T-helper 17 cell (primary cell): ENCODE data around the gene LRP2. TPM values are rescaled to one million over a fixed set of nuclear protein-coding genes. Genes with fewer than 3 reads are reported as not detected.
"Not testable (repeated sequence)": the region's sequence is repeated elsewhere in the genome, so short reads cannot be mapped to it uniquely, and the experiment has no call there.

Experiments used
- ATAC-seq: fragments of 150-1000 bp; cut with Tn5 transposase; 2 replicates; pipeline ENCODE4 v1.10.0; 2021; ENCODE audit warnings: mild to moderate bottlenecking, moderate library complexity
- DNase-seq, 3 donors: peaks; one replicate each; pipeline versions ENCODE4 v3.0.0 to v3.0.0-alpha.2; 2020 to 2021
- H3K9me3 ChIP-seq: one replicate; pipeline ENCODE4 v1.7.0; 2013; ENCODE audit warnings: low read length, mild to moderate bottlenecking; ENCODE audit not compliant: control insufficient read depth, poor library complexity, severe bottlenecking
- H3K27ac Mint-ChIP-seq: one replicate; pipeline ENCODE4 v1.8.0; 2022; ENCODE audit warnings: mild to moderate bottlenecking, moderate library complexity, mixed read lengths
- H3K27me3 Mint-ChIP-seq: one replicate; pipeline ENCODE4 v1.8.0; 2022; ENCODE audit warnings: mixed read lengths
- H3K36me3 Mint-ChIP-seq: one replicate; pipeline ENCODE4 v1.8.0; 2022; ENCODE audit warnings: low read depth, mixed read lengths
- H3K4me1 Mint-ChIP-seq: one replicate; pipeline ENCODE4 v1.8.0; 2022; ENCODE audit warnings: mild to moderate bottlenecking, mixed read lengths
- H3K4me3 Mint-ChIP-seq: one replicate; pipeline ENCODE4 v1.8.0; 2022; ENCODE audit warnings: mild to moderate bottlenecking, moderate library complexity, mixed read lengths
- total RNA-seq, 4 donors: library from RNA in 2 of 4; stranded (reverse) in 2 of 4; gene quantifications; one replicate each; pipeline ENCODE4 v1.2.3 and lab custom pipeline; 2022 to 2026

LRP2 gene
- total RNA-seq = not detected
- total RNA-seq (lab: John Stamatoyannopoulos, UW) = 0 reads per million in 2 donors

DNA sequence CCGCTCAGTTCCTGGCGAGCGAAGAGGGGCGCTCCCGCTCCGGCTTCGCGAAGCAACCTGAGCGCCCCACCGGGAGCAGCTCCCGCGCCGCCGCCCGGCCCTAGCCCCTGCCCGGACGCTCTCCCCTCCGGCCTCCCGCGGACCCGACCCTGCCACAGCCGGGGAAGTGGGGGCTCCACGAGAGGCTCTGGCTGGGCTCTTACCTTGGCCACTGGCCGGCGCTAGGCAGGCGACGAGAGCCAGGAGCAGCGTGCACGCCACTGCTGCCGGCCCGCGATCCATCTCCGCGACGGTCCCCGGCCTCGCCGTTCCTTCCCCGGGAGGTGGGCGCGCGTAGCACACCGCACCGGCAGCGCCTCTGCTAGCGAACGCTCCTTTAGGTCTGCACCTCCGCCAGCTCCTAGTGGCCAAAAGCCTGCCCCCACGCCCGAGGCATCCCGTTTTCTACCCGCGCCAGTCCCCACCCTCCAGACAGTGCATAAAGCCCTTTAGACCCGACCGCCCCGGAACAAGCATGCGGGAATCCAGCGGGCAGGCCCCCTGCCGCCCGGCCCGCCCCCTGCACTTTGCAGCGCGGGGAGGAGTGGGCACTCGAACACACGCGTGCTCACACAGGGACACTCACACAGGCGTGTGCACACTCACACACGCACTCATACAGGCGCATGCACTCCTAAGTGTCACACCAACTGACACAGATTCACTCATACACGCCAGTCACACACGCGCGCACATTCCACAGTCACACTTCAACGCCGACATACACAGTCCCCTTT lies at the start of gene LRP2:
Gene LRP2, minus strand, starts transcription at position 417 of the 776 bp plus-strand sequence. Its CDS starts 135 bp downstream, at position 282.
- ATAC-seq = peak; percentile 32
- Mint-ChIP-seq H3K27ac (peak within 1 kb of the TSS; percentile 91), H3K4me3 (peak within 1 kb of the TSS; percentile 99), H3K4me1 (peaks cover 30% of the 10 kb centered on the region), H3K36me3 (peaks cover 8% of the 10 kb centered on the region), H3K27me3 (peaks cover 46% of the 10 kb centered on the region)
- no peaks in the 10 kb centered on the region for H3K9me3 ChIP-seq
- peak in 2 of 3 donors; percentile 7 to 15 for DNase-seq

GRCh38 chr2:169406891-169407290 lies 44.6 kb upstream of the LRP2 start:
- H3K27me3 Mint-ChIP-seq = peaks cover 29% of the 10 kb centered on the region
- H3K27ac Mint-ChIP-seq = no peak overlapping the region
- H3K36me3 Mint-ChIP-seq = no peaks in the 10 kb centered on the region
- no peaks in the 10 kb centered on the region for H3K9me3 ChIP-seq
- DNase-seq (no peak), ATAC-seq (no peak)
- no peak overlapping the region for H3K4me3 Mint-ChIP-seq
- H3K4me1 Mint-ChIP-seq = no peaks in the 10 kb centered on the region

DNA sequence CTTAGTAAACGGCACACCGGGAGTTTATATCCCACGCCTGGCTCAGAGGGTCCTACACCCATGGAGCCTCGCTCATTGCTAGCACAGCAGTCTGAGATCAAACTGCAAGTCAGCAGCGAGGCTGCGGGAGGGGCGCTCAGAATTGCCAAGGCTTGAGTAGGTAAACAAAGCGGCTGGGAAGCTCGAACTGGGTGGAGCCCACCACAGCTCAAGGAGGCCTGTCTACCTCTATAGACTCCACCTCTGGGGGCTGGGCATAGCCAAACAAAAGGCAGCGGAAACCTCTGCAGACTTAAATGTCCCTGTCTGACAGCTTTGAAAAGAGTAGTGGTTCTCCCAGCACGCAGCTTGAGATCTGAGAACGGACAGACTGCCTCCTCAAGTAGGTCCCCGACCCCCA lies 37.2 kb upstream of the LRP2 start:
- DNase-seq, H3K4me1 Mint-ChIP-seq, H3K9me3 ChIP-seq, H3K36me3 Mint-ChIP-seq, ATAC-seq, H3K4me3 Mint-ChIP-seq, H3K27ac Mint-ChIP-seq: not testable (repeated sequence)
- peaks cover 48% of the 10 kb centered on the region for H3K27me3 Mint-ChIP-seq

DNA sequence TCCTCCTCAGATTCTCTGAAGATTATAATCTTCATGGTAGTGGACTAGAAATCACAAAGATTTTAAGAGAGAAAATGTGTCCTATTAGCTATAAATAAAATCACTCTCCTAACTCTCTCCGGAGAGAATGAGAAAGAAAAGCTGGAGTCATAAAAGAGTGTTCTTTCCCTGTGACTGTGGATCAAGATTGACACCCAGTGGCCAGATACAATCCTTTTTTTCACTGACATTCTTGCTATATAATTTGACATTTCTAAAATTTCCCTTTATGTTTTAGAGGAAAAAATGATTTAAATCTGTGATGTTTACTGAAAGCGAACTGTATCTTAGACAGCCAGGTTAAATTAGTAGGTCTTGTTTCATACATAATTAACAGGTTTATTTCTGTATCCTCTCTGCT lies 35.4 kb upstream of the LRP2 start:
- H3K27me3 Mint-ChIP-seq = peaks cover 58% of the 10 kb centered on the region
- H3K9me3 ChIP-seq = no peaks in the 10 kb centered on the region
- H3K4me1 Mint-ChIP-seq = no peaks in the 10 kb centered on the region
- ATAC-seq (no peak), DNase-seq (no peak)
- no peak overlapping the region for H3K4me3 Mint-ChIP-seq
- no peaks in the 10 kb centered on the region for H3K36me3 Mint-ChIP-seq
- H3K27ac Mint-ChIP-seq = no peak overlapping the region

GRCh38 chr2:169395821-169396374 lies 33.6 kb upstream of the LRP2 start:
- H3K4me3 Mint-ChIP-seq = no peak overlapping the region
- H3K4me1 Mint-ChIP-seq = no peaks in the 10 kb centered on the region
- no peaks in the 10 kb centered on the region for H3K36me3 Mint-ChIP-seq
- no peak overlapping the region for H3K27ac Mint-ChIP-seq
- H3K27me3 Mint-ChIP-seq = peaks cover 62% of the 10 kb centered on the region
- ATAC-seq (no peak), DNase-seq (no peak)
- no peaks in the 10 kb centered on the region for H3K9me3 ChIP-seq

GRCh38 chr2:169393068-169393590 lies 30.8 kb upstream of the LRP2 start:
- ATAC-seq = no peak
- no peak overlapping the region for H3K4me3 Mint-ChIP-seq
- DNase-seq = no peak

DNA sequence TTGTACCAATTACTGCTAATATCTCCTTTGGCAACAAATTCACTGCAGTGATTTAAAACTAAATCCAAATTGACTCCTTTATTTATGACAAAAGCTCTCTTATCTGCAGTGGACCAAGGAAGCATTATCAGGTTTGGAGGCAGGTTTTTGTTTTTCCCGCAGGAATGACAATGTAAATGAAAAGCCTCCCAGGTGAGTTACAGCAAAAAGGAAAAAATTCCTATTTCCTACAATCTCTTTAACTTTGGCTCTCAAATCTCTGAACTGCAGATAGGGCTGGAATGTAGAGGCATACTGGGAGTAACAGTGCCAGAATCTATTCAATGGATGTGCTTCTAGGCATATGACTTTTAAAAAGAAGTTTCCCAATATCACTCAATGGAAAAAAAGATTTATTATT lies 28.9 kb upstream of the LRP2 start:
- H3K4me1 Mint-ChIP-seq = no peaks in the 10 kb centered on the region
- DNase-seq (no peak), ATAC-seq (no peak)
- no peaks in the 10 kb centered on the region for H3K36me3 Mint-ChIP-seq
- no peaks in the 10 kb centered on the region for H3K9me3 ChIP-seq
- peaks cover 67% of the 10 kb centered on the region for H3K27me3 Mint-ChIP-seq
- H3K4me3 Mint-ChIP-seq = no peak overlapping the region
- no peak overlapping the region for H3K27ac Mint-ChIP-seq

More at GRCh38 chr2:169393068-169393590, 30.8 kb upstream of the LRP2 start:
- H3K27ac Mint-ChIP-seq = no peak overlapping the region
- no peaks in the 10 kb centered on the region for H3K9me3 ChIP-seq
- H3K4me1 Mint-ChIP-seq = no peaks in the 10 kb centered on the region
- peaks cover 61% of the 10 kb centered on the region for H3K27me3 Mint-ChIP-seq
- no peaks in the 10 kb centered on the region for H3K36me3 Mint-ChIP-seq

DNA sequence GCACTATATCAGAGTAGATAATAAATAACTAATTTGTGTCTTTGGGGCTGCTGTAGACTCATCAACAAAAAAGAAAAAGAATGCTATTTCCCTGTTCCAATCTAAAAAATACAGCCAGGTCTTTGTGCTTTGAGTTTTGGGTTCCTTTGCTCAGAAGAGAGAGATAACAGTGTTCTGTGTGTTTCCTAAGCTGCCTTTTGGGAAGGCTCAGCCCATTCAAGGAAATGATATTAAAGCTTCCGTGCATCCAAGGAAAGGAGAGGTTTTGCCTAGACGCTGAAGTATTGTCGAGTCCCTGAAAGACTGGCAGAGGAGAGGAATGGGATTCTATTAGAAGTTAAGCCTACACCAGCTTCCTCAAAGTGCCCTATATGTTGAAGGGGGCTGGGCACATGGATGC lies 25.8 kb upstream of the LRP2 start:
- no peak overlapping the region for H3K4me3 Mint-ChIP-seq
- H3K27me3 Mint-ChIP-seq = peaks cover 54% of the 10 kb centered on the region
- no peaks in the 10 kb centered on the region for H3K9me3 ChIP-seq
- H3K36me3 Mint-ChIP-seq = no peaks in the 10 kb centered on the region
- DNase-seq = no peak
- no peak overlapping the region for H3K27ac Mint-ChIP-seq
- no peaks in the 10 kb centered on the region for H3K4me1 Mint-ChIP-seq
- no peak for ATAC-seq

GRCh38 chr2:169386722-169387121 lies 24.4 kb upstream of the LRP2 start:
- Mint-ChIP-seq H3K4me1 (no peaks in the 10 kb centered on the region), H3K36me3 (no peaks in the 10 kb centered on the region), H3K27me3 (peaks cover 56% of the 10 kb centered on the region), H3K4me3 (no peak overlapping the region), H3K27ac (no peak overlapping the region)
- H3K9me3 ChIP-seq = no peaks in the 10 kb centered on the region
- DNase-seq (no peak), ATAC-seq (no peak)

DNA sequence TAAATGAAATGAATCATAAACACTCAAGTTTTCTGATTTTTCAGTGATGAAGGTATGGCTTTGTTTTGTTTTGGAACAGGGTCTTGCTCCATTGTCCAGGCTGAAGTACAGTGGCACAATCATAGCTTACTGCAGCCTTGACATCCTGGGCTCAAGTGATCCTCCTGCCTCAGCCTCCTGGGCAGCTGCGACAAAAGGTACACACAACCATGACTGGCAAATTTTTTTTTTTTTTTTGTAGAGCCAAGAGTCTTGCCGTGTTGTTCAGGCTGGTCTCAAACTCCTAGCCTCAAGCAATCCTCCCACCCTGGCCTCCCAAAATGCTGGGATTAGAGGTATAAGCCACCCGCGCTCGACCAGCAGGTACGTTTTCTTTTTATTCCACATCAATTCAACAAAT lies 22.5 kb upstream of the LRP2 start:
- no peak overlapping the region for H3K27ac Mint-ChIP-seq
- no peak overlapping the region for H3K4me3 Mint-ChIP-seq
- H3K36me3 Mint-ChIP-seq = no peaks in the 10 kb centered on the region
- no peaks in the 10 kb centered on the region for H3K4me1 Mint-ChIP-seq
- ATAC-seq (no peak), DNase-seq (no peak)
- H3K9me3 ChIP-seq = no peaks in the 10 kb centered on the region
- H3K27me3 Mint-ChIP-seq = peaks cover 57% of the 10 kb centered on the region

- Mint-ChIP-seq H3K4me3 (no peak overlapping the region), H3K4me1 (no peaks in the 10 kb centered on the region), H3K27ac (no peak overlapping the region), H3K27me3 (peaks cover 40% of the 10 kb centered on the region), H3K36me3 (no peaks in the 10 kb centered on the region)
- ATAC-seq (no peak), DNase-seq (no peak)
- H3K9me3 ChIP-seq = no peaks in the 10 kb centered on the region
These were observed 10.2 kb upstream of the LRP2 start for GRCh38 chr2:169372561-169372960.

DNA sequence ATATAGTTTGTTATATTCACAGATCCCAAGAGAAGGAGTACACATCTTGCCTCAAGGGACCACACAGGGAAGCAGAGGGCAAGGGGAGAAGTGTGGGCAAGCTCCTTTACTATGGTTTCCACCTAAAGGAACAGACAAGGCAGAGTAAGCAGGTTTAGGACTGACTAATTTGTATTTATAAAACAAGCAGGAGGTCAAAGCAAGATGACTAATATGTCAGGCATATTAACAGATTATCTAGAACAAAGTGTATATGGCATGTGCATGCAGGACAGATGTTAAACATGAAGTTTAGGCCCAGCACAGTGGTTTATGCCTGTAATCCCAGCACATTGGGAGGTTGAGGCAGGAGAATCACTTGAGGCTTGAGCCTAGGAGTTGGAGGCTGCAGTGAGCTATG lies 3.7 kb upstream of the LRP2 start:
- ATAC-seq = no peak
- H3K9me3 ChIP-seq = no peaks in the 10 kb centered on the region
- Mint-ChIP-seq H3K27me3 (peaks cover 27% of the 10 kb centered on the region), H3K36me3 (peaks cover 8% of the 10 kb centered on the region), H3K4me3 (no peak overlapping the region), H3K27ac (no peak overlapping the region), H3K4me1 (peaks cover 29% of the 10 kb centered on the region)
- DNase-seq = no peak

DNA sequence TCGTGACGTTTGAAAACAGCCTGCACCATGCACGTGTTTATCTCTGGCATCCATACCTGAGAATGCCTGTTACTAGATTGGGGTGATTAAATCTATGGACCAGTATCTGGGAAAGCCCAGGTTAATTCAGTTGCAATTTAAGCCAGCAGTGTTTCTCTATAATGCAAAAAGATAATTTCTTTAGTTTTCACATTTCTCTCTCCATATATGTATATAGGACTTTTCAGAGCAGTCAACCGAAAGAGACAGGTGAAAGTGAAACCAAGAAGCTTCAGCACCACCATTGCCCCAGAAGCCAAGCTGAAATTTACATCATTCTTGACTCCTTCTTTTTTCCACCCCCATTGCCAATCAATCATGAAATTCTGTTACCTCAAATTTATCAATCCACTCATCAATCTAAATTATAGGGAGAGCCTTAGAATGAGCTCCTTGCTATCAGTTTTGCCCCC lies 2.7 kb upstream of the LRP2 start:
- Mint-ChIP-seq H3K36me3 (peaks cover 8% of the 10 kb centered on the region), H3K4me1 (peaks cover 30% of the 10 kb centered on the region), H3K4me3 (peak overlapping the region; percentile 99), H3K27me3 (peaks cover 32% of the 10 kb centered on the region), H3K27ac (peak overlapping the region; percentile 91)
- ATAC-seq = peak; percentile 30
- no peaks in the 10 kb centered on the region for H3K9me3 ChIP-seq
- DNase-seq = no peak
